ENCODE measurements around the gene FAM25A. TPM values are rescaled to one million over a fixed set of nuclear protein-coding genes. Genes with fewer than 3 reads are reported as not detected.
"Not testable (repeated sequence)": the region's sequence is repeated elsewhere in the genome, so short reads cannot be mapped to it uniquely, and the experiment has no call there.

Gene FAM25A
- total and polyA plus RNA-seq, 2 donors (not counting 3 experiments of a cell fraction or from before 2014, with no cell fraction given): not detected

GRCh38 chr10:87009134-87009696 lies 10.9 kb upstream of the FAM25A start:
- CTCF ChIA-PET; H3K9me1 ChIP-seq (replicated peaks; ENCODE audit: control insufficient read depth, extremely low read depth, insufficient read depth, low read length); H3K79me2 ChIP-seq (ENCODE audit: control insufficient read depth, insufficient read depth, low read length); DNase-seq (ENCODE audit: low read depth, low spot score); H2AFZ ChIP-seq (ENCODE audit: low read depth, low read length); H3K4me2 ChIP-seq (ENCODE audit: insufficient read depth, low read length); H3K4me1 ChIP-seq (ENCODE audit: control insufficient read depth, extremely low read depth, insufficient read depth, low read length); H3K9me3 ChIP-seq (replicated peaks; ENCODE audit: control insufficient read depth, insufficient read depth, low read length); H3K27me3 ChIP-seq (ENCODE audit: control insufficient read depth in 2 of 2, insufficient read depth in 2 of 2, low read length in 2 of 2); POLR2A ChIA-PET; FAIRE-seq; H3K4me3 ChIP-seq (replicated peaks in 1 of 3; ENCODE audit: insufficient read depth in 1 of 3, low read depth in 1 of 3, low read length in 3 of 3); H3K36me3 ChIP-seq (ENCODE audit: control insufficient read depth in 2 of 2, extremely low read depth in 1 of 2, insufficient read depth in 2 of 2, low read length in 2 of 2); H4K20me1 ChIP-seq (replicated peaks; ENCODE audit: control insufficient read depth, extremely low read depth, insufficient read depth, low read length); BruUV-seq (replicated peaks); H3K27ac ChIP-seq (ENCODE audit: insufficient read depth, low read depth, low read length); H3K9ac ChIP-seq (replicated peaks; ENCODE audit: extremely low read depth, insufficient read depth, low read length); intact Hi-C loops (cut with micrococcal nuclease); dilution Hi-C loops (cut with MboI; ENCODE audit: extremely low pct_ligation_motif_present, low sequenced_read_pairs): not testable (repeated sequence)

GRCh38 chr10:87013528-87013927 lies 6.6 kb upstream of the FAM25A start:
- H3K27ac ChIP-seq (ENCODE audit: insufficient read depth, low read depth, low read length); FAIRE-seq; DNase-seq (ENCODE audit: low read depth, low spot score); dilution Hi-C loops (cut with MboI; ENCODE audit: extremely low pct_ligation_motif_present, low sequenced_read_pairs); POLR2A ChIA-PET; BruUV-seq (replicated peaks); H3K4me2 ChIP-seq (ENCODE audit: insufficient read depth, low read length); H4K20me1 ChIP-seq (replicated peaks; ENCODE audit: control insufficient read depth, extremely low read depth, insufficient read depth, low read length); H3K27me3 ChIP-seq (ENCODE audit: control insufficient read depth in 2 of 2, insufficient read depth in 2 of 2, low read length in 2 of 2); CTCF ChIA-PET; intact Hi-C loops (cut with micrococcal nuclease); H3K4me3 ChIP-seq (replicated peaks in 1 of 3; ENCODE audit: insufficient read depth in 1 of 3, low read depth in 1 of 3, low read length in 3 of 3); H3K4me1 ChIP-seq (ENCODE audit: control insufficient read depth, extremely low read depth, insufficient read depth, low read length); H3K36me3 ChIP-seq (ENCODE audit: control insufficient read depth in 2 of 2, extremely low read depth in 1 of 2, insufficient read depth in 2 of 2, low read length in 2 of 2); H3K9me3 ChIP-seq (replicated peaks; ENCODE audit: control insufficient read depth, insufficient read depth, low read length); H3K79me2 ChIP-seq (ENCODE audit: control insufficient read depth, insufficient read depth, low read length); H2AFZ ChIP-seq (ENCODE audit: low read depth, low read length); H3K9me1 ChIP-seq (replicated peaks; ENCODE audit: control insufficient read depth, extremely low read depth, insufficient read depth, low read length); H3K9ac ChIP-seq (replicated peaks; ENCODE audit: extremely low read depth, insufficient read depth, low read length): not testable (repeated sequence)

GRCh38 chr10:87014986-87015716 lies 4.9 kb upstream of the FAM25A start:
- dilution Hi-C loops (cut with MboI; ENCODE audit: extremely low pct_ligation_motif_present, low sequenced_read_pairs); H3K9me1 ChIP-seq (replicated peaks; ENCODE audit: control insufficient read depth, extremely low read depth, insufficient read depth, low read length); H3K4me3 ChIP-seq (replicated peaks in 1 of 3; ENCODE audit: insufficient read depth in 1 of 3, low read depth in 1 of 3, low read length in 3 of 3); FAIRE-seq; intact Hi-C loops (cut with micrococcal nuclease); H2AFZ ChIP-seq (ENCODE audit: low read depth, low read length); DNase-seq (ENCODE audit: low read depth, low spot score); H3K4me1 ChIP-seq (ENCODE audit: control insufficient read depth, extremely low read depth, insufficient read depth, low read length); CTCF ChIA-PET; H3K4me2 ChIP-seq (ENCODE audit: insufficient read depth, low read length); H4K20me1 ChIP-seq (replicated peaks; ENCODE audit: control insufficient read depth, extremely low read depth, insufficient read depth, low read length); H3K9me3 ChIP-seq (replicated peaks; ENCODE audit: control insufficient read depth, insufficient read depth, low read length); POLR2A ChIA-PET; H3K27ac ChIP-seq (ENCODE audit: insufficient read depth, low read depth, low read length); H3K27me3 ChIP-seq (ENCODE audit: control insufficient read depth in 2 of 2, insufficient read depth in 2 of 2, low read length in 2 of 2); H3K9ac ChIP-seq (replicated peaks; ENCODE audit: extremely low read depth, insufficient read depth, low read length); BruUV-seq (replicated peaks); H3K79me2 ChIP-seq (ENCODE audit: control insufficient read depth, insufficient read depth, low read length); H3K36me3 ChIP-seq (ENCODE audit: control insufficient read depth in 2 of 2, extremely low read depth in 1 of 2, insufficient read depth in 2 of 2, low read length in 2 of 2): not testable (repeated sequence)

- H3K9me3 ChIP-seq (replicated peaks; ENCODE audit: control insufficient read depth, insufficient read depth, low read length); FAIRE-seq; H3K4me2 ChIP-seq (ENCODE audit: insufficient read depth, low read length); H3K4me3 ChIP-seq (replicated peaks in 1 of 3; ENCODE audit: insufficient read depth in 1 of 3, low read depth in 1 of 3, low read length in 3 of 3); H3K79me2 ChIP-seq (ENCODE audit: control insufficient read depth, insufficient read depth, low read length); POLR2A ChIA-PET; H3K4me1 ChIP-seq (ENCODE audit: control insufficient read depth, extremely low read depth, insufficient read depth, low read length); CTCF ChIA-PET; H4K20me1 ChIP-seq (replicated peaks; ENCODE audit: control insufficient read depth, extremely low read depth, insufficient read depth, low read length); H3K9me1 ChIP-seq (replicated peaks; ENCODE audit: control insufficient read depth, extremely low read depth, insufficient read depth, low read length); BruUV-seq (replicated peaks); H3K27ac ChIP-seq (ENCODE audit: insufficient read depth, low read depth, low read length); dilution Hi-C loops (cut with MboI; ENCODE audit: extremely low pct_ligation_motif_present, low sequenced_read_pairs); DNase-seq (ENCODE audit: low read depth, low spot score); H3K27me3 ChIP-seq (ENCODE audit: control insufficient read depth in 2 of 2, insufficient read depth in 2 of 2, low read length in 2 of 2); H3K9ac ChIP-seq (replicated peaks; ENCODE audit: extremely low read depth, insufficient read depth, low read length); H2AFZ ChIP-seq (ENCODE audit: low read depth, low read length); H3K36me3 ChIP-seq (ENCODE audit: control insufficient read depth in 2 of 2, extremely low read depth in 1 of 2, insufficient read depth in 2 of 2, low read length in 2 of 2); intact Hi-C loops (cut with micrococcal nuclease): not testable (repeated sequence)
Observed at GRCh38 chr10:87018127-87018526, 2.0 kb upstream of the FAM25A start.
